ENCODE measurements around the gene LRIG1.

The LRIG1 gene

DNA sequence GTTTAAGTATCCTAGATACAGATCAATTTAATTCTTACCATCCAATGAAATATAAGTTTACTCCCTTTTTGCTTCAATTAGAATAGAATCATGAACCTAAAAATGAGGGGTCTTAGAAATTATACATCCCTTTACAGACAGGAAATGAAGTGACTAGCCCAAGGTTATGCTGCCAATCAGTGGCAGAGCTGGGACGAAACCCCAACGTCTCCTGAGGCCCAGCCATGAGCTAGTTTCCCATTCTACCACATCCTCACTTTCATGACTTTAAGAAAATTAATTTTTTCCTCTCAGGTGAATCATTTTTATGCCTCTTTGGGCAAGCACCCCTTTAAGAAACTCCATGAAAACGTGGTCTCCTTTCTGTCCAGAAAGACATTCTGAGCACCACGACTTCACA is 11.2 kb downstream of the LRIG1 start:
- TF ChIP-seq, protein P1, sequence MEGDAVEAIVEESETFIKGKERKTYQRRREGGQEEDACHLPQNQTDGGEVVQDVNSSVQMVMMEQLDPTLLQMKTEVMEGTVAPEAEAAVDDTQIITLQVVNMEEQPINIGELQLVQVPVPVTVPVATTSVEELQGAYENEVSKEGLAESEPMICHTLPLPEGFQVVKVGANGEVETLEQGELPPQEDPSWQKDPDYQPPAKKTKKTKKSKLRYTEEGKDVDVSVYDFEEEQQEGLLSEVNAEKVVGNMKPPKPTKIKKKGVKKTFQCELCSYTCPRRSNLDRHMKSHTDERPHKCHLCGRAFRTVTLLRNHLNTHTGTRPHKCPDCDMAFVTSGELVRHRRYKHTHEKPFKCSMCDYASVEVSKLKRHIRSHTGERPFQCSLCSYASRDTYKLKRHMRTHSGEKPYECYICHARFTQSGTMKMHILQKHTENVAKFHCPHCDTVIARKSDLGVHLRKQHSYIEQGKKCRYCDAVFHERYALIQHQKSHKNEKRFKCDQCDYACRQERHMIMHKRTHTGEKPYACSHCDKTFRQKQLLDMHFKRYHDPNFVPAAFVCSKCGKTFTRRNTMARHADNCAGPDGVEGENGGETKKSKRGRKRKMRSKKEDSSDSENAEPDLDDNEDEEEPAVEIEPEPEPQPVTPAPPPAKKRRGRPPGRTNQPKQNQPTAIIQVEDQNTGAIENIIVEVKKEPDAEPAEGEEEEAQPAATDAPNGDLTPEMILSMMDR (IDR thresholded peaks at IDR 0.05; ENCODE audit: extremely low read depth, insufficient read depth, missing control alignments) = no peak
- in situ Hi-C loops (cut with MboI; ENCODE audit: low pct_unique_long_range_greater_than_20kb, low sequenced_read_pairs, unreplicated experiment) = no loop called here
- no peak for DNase-seq (ENCODE audit: low spot score)

DNA sequence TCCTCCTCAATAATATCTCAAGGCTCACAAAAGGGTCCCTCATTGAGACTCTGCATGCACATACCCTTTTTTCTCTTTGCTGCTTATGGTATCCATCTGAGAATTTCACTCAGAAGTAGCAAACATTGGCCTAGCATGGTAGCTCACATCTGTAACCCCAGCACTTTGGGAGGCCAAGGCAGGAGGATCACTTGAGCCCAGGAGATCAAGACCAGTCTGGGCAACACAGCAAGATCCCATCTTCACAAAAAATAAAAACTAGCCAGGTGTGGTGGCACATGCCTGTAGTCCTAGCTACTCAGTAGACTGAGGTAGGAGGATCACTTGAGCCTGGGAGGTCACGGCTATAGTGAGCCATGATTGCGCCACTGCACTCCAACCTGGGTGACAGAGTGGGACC is 11.7 kb downstream of the LRIG1 start:
- no peak for DNase-seq (ENCODE audit: low spot score)
- in situ Hi-C loops (cut with MboI; ENCODE audit: low pct_unique_long_range_greater_than_20kb, low sequenced_read_pairs, unreplicated experiment) = no loop called here
- TF ChIP-seq, protein P1 (IDR thresholded peaks at IDR 0.05; ENCODE audit: extremely low read depth, insufficient read depth, missing control alignments) = no peak

DNA sequence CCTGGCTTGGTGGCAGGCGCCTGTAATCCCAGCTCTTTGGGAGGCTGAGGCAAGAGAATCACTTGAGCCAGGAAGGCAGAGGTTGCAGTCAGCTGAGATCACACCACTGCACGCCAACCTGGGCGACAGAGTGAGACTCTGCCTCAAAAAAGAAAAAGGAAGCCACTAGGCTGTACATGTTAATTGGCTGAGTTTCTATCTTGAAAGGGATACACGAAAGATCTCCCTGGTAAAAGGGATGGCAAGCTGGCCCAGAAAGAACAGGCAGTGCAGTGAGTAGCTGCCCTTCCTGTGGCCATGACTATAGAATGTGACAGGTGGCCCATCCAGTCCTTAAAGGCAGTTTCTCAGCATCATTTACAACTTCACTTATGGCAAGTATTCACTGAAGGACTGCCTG is 12.3 kb downstream of the LRIG1 start:
- TF ChIP-seq, protein P1 (IDR thresholded peaks at IDR 0.05; ENCODE audit: extremely low read depth, insufficient read depth, missing control alignments) = no peak
- no peak for DNase-seq (ENCODE audit: low spot score)
- in situ Hi-C loops (cut with MboI; ENCODE audit: low pct_unique_long_range_greater_than_20kb, low sequenced_read_pairs, unreplicated experiment) = no loop called here

DNA sequence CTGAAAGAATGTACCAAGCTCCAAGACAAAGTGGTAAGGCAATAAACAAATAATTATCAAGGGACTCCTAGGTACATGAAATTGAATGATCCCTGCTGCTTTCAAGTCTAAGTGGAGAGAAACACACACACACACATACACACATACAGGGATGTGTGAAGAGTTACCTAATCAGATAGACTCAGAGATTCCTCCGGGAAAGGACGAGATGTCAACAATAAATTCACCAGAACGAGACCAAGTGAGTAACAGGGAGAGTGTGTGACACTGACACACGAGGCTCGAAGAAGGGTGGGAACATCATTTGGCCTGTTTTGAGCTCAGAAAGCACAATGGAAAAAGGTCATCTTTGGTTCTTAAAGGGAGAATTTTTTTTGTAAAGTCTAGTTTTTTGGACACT is 13.4 kb downstream of the LRIG1 start:
- DNase-seq (ENCODE audit: low spot score) = no peak
- TF ChIP-seq, protein P1 (IDR thresholded peaks at IDR 0.05; ENCODE audit: extremely low read depth, insufficient read depth, missing control alignments) = no peak
- in situ Hi-C loops (cut with MboI; ENCODE audit: low pct_unique_long_range_greater_than_20kb, low sequenced_read_pairs, unreplicated experiment) = no loop called here

DNA sequence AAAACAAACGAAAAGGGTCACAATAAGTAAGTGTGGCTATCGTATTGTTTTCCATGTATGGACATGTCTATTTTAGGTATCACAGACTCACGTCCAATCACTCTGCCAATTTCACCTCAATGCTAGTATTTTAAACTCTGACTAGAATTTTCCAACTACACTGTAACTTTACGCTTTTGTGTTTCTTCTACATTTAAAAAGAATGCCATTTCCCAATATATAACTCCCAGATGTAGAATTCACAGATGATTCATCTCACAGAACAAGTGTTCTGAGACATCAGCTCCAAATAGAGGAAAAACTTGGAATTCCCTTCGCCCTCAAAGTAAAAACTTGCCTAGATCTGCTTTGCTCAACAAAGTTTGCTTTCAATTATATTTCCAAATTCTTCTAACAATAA is 14.2 kb downstream of the LRIG1 start:
- TF ChIP-seq, protein P1 (IDR thresholded peaks at IDR 0.05; ENCODE audit: extremely low read depth, insufficient read depth, missing control alignments) = no peak
- in situ Hi-C loops (cut with MboI; ENCODE audit: low pct_unique_long_range_greater_than_20kb, low sequenced_read_pairs, unreplicated experiment) = no loop called here
- no peak for DNase-seq (ENCODE audit: low spot score)

DNA sequence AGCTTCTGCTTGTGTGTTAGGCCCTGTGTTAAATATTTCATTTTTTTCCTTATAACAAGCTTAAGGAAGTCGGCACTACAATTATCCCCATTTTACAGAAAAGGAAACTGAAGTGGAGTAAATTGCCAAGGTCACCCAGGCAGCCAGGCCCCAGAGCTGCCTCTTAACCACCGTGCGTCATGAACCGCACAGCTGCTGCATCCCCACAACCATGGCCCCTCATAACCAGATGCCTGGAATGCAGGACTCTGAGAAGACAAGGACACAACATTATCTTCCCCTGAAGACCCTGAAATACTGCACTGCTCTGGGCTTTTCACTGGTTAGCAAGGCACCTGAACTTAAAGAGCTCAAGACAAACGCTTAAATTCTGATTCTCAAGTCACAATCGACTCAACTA is 14.6 kb downstream of the LRIG1 start:
- TF ChIP-seq, protein P1 (IDR thresholded peaks at IDR 0.05; ENCODE audit: extremely low read depth, insufficient read depth, missing control alignments) = no peak
- no peak for DNase-seq (ENCODE audit: low spot score)
- in situ Hi-C loops (cut with MboI; ENCODE audit: low pct_unique_long_range_greater_than_20kb, low sequenced_read_pairs, unreplicated experiment) = no loop called here
